Measurements from ENCODE around the gene CD63. TPM values are rescaled to one million over a fixed set of nuclear protein-coding genes. Genes with fewer than 3 reads are reported as not detected.

Gene CD63
- total and polyA plus RNA-seq, 2 of the 13 experiments (the other 11 are each of a cell fraction or from before 2014, with no cell fraction given) = 234 to 277 TPM

- H3K79me2 ChIP-seq (ENCODE audit: insufficient read depth, low read length) = no peaks in the 10 kb centered on the region
- no TSS peak for BruUV-seq (replicated peaks)
Measured at GRCh38 chr12:55695349-55695748, 33.5 kb downstream of the CD63 start.

More at GRCh38 chr12:55695349-55695748, 33.5 kb downstream of the CD63 start:
- 61% methylated on average over 7 of the region's 7 CpGs for WGBS (ENCODE audit: low lambda C conversion rate)
- POLR2A ChIA-PET = no interaction called here
- Histone ChIP-seq H3K4me3 (replicated peaks in 1 of 3; ENCODE audit: insufficient read depth in 1 of 3, low read depth in 2 of 3, low read length in 3 of 3) (no peak overlapping the region), H3K27me3 (ENCODE audit: control insufficient read depth in 1 of 2, insufficient read depth in 2 of 2, low read length in 2 of 2) (peaks cover 4% of the 10 kb centered on the region in 2 experiments; a peak in 2 of 5 replicates), H3K27ac (ENCODE audit: extremely low read length, insufficient read depth, low read length) (no peak overlapping the region), H2AFZ (ENCODE audit: low read length) (no peak overlapping the region), H3K9ac (ENCODE audit: insufficient read depth, low read depth, low read length) (no peak overlapping the region), H3K36me3 (replicated peaks in 1 of 2; ENCODE audit: control insufficient read depth in 1 of 2, insufficient read depth in 2 of 2, low read length in 2 of 2) (no peaks in the 10 kb centered on the region), H4K20me1 (ENCODE audit: insufficient read depth, low read length) (no peaks in the 10 kb centered on the region), H3K4me2 (ENCODE audit: low read depth, low read length) (no peak overlapping the region; the same call in 1 of the 2 replicates), H3K9me3 (ENCODE audit: low read length) (no peaks in the 10 kb centered on the region), H3K4me1 (ENCODE audit: insufficient read depth, low read length) (peaks cover 41% of the 10 kb centered on the region)
- TF ChIP-seq ELK4 (CRISPR knock-in tag; IDR thresholded peaks at IDR 0.05; ENCODE audit: borderline replicate concordance) (no peak), ZNF607 (CRISPR knock-in tag; IDR thresholded peaks at IDR 0.05; ENCODE audit: borderline replicate concordance) (no peak), CSRNP1 (CRISPR knock-in tag; IDR thresholded peaks at IDR 0.05) (no peak), MZF1 (CRISPR knock-in tag; IDR thresholded peaks at IDR 0.05; ENCODE audit: borderline replicate concordance) (no peak), AHDC1 (CRISPR knock-in tag; IDR thresholded peaks at IDR 0.05; ENCODE audit: borderline replicate concordance) (no peak), HIC2 (CRISPR knock-in tag; IDR thresholded peaks at IDR 0.05; ENCODE audit: low read depth) (no peak), MTA1 (CRISPR knock-in tag; IDR thresholded peaks at IDR 0.05; ENCODE audit: borderline replicate concordance) (no peak), CERS6 (CRISPR knock-in tag; IDR thresholded peaks at IDR 0.05) (no peak), MEIS1 (CRISPR knock-in tag; IDR thresholded peaks at IDR 0.05; ENCODE audit: borderline replicate concordance) (no peak)
- CTCF ChIA-PET (ENCODE audit: low intra/inter-chr PET ratio, low total read pairs) = no interaction called here
- in situ Hi-C loops (cut with HindIII; ENCODE audit: extremely low pct_ligation_motif_present, low pct_unique_long_range_greater_than_20kb) = no loop called here
- intact Hi-C loops (cut with micrococcal nuclease; ENCODE audit: unreplicated experiment) = no loop called here
- FAIRE-seq = no peak
- DNase-seq (ENCODE audit: low spot score) = no peak
- ATAC-seq = no peak

Data from HepG2 (cell line).